NCI-H345 (cell line): Measurements from ENCODE around the gene PFKFB1.

ENCODE experiments used
- DNase-seq: peaks from one replicate; lab custom pipeline; 2025; lab: John Stamatoyannopoulos, UW

PFKFB1 gene

DNA sequence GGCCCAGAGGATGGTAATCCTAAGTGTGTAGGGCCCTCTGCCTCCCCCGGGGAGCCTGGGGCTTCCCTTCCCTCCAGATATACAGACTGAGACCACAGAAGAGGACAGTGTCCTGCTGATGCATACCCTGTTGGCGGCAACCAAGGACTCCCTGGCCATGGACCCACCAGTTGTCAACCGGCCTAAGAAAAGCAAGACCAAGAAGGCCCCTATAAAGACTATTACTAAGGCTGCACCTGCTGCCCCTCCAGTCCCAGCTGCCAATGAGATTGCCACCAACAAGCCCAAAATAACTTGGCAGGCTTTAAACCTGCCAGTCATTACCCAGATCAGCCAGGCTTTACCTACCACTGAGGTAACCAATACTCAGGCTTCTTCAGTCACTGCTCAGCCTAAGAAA, 71.4 kb downstream of the PFKFB1 start:
- no peak for DNase-seq

DNA sequence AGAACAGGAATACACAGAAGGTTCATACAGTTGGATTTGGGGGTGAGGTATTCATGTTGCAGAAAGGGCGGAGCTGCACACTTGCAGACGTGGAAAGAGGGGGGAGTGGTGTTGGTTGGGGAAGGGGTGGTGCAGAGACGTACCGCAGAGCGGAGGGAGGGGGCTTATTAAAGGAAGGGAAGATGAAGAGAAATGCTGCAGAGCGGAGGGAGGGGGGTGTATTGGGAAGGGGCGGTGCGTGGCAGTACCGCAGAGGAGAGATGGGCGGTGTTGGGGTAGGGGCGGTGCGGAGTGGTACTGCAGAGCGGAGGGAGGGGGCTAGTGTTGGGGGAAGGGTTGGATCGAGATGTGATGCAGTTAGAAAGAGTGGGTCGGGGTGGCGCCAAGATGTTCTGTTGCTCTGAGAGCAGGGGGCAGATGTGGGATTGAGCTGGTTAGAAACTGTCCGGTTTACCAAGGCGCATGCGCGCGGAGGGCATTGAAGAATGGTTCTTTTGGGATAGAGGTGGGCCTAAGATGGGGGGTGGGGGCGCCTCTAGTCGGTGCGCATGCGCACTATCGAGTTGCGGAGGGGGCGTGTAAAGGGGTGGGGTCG, 72.5 kb downstream of the PFKFB1 start:
- DNase-seq = peak; percentile 85

DNA sequence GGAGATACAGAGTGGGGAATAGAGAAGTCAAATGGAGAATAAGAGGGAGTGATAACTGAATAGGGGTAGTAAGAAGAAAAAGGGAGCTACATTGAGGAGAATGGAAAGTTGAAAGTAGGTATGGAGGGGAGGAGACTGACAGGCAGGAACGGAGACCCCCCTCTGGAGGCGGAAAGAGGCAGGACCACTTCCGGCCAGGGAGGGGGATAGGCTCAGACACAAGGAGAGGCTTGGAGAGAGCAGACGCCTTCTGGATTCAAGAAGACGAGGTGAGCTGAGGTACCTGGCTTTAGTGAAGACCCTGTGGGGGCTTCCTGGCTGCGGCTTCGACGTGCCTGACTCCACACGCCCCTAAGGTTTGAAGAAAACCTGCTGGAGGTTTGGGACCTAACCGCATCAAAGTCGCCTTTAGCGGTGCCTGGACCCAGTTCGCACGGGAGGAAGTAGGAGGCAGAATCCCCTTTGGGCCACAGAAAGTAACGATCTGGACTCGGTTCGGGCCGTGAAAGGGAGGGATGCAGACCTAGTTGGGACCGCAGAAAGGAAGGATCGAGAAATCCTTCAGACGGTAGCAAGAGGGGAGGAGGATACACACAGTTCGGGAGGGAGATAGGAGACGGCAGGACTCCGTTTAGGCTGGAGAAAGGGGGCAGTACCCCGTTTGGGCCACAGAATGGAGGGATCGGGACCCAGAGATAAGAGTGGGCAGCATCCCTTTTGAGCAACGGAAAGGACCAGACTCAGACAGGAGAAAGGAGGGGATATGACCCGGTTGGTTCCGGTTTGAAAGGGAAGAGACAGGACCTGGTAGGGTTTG, 73.2 kb downstream of the PFKFB1 start, which contains the start of gene TRO:
Gene TRO (plus strand): TSS at position 215 of the 817 bp plus-strand sequence. CDS start 1,423 bp downstream, outside the sequence.
- DNase-seq = peak; percentile 44

DNA sequence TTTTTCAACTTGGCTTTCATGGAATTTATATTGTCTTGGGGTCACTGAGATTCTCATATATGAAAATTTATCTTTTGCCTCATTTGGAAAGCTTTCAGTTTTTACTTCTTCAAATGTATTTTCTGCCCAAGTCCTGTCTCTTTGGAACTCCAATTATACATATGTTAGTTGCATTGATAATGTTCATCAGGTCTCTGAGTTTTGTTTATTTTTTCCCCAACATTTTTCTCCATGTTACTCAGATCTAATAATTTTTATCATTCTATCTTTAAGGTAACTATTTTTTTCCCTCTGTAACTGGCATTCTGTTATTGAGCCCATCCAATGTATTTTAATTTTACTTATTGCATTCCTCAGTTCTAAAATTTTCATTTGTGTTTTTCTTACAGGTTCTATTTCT, 84.0 kb downstream of the PFKFB1 start:
- DNase-seq = no peak

DNA sequence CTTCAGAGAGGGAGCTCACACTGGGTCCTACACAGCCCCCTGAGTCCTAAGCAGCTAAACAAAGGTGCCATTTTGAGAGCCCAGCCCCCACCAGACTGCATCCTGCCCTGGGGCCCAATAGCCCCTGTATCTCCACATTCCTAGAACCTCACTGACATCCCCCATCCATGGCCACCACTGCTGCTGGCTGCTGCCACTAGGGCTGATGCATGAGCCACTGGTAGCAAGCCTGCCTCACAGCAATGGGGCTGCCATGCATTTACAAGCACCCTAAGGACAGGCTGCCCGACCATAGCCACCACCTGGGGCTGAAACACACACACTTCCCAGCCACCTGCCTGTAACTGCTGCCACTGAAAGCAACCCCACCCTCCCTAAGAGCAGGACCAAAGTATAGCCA, 99.8 kb downstream of the PFKFB1 start:
- DNase-seq = no peak

DNA sequence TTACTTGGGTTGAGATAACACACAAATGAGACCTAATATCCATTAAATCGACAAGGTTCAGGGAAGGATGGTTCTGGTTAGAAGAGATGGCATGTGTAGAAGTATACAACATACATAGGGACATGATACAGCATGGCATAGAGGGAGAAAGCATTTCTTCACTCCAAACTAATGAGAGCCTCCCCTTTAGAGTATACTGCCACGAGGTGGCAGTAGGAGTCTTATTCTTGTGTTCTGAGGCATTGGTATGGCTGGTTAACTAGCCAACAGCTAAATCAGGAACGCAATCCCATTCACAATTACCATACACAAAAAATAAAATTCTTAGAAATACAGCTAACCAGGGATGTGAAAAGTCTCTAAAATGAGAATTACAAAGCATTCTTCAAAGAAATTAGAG, 102.4 kb downstream of the PFKFB1 start:
- DNase-seq = peak; percentile 41

DNA sequence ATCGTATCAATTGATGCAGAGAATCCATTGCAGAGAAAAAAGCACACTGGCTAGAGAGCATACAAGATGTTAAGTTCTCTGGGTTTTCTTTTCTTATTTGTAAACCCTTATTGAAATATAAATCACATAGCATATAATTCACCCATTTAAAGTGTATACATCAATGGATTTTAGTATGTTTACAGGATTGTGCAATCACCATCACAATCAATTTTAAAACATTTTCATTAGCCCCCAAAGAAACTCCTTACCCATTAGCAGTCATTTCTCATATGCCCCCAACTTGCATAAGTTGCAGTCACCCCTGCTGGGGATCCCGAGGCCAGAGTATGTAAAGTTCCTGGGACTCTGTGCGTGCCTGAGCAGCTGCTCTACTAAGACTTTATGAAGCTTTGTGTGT, 108.2 kb downstream of the PFKFB1 start:
- DNase-seq = no peak
